GM10248 (cell line): Measurements from ENCODE around the gene LHX5.

Source experiments
- CTCF ChIA-PET: fragments of 300-600 bp; sonication (Branson Sonifier 250); formaldehyde crosslinking; extraction: SDS; loops from one replicate; lab custom pipeline; 2021; ENCODE audit warnings: antibody characterized with exemption; lab: Yijun Ruan, JAX
- POLR2A ChIA-PET: fragments of 350-650 bp; sonication (Branson Sonifier 250); formaldehyde crosslinking; extraction: SDS; loops from one replicate; lab custom pipeline; 2020; ENCODE audit warnings: antibody characterized with exemption; lab: Yijun Ruan, JAX
- DNase-seq: peaks from one replicate; pipeline ENCODE4 v3.0.0; 2012; ENCODE audit errors: extremely low spot score
- TF ChIP-seq, protein P1 (sequence below): IDR thresholded peaks from 2 replicates; pipeline ENCODE4 v1.5.1; 2012; ENCODE audit warnings: mild to moderate bottlenecking, low read depth; ENCODE audit errors: extremely low read depth, missing control alignments, control extremely low read depth

Gene LHX5

DNA sequence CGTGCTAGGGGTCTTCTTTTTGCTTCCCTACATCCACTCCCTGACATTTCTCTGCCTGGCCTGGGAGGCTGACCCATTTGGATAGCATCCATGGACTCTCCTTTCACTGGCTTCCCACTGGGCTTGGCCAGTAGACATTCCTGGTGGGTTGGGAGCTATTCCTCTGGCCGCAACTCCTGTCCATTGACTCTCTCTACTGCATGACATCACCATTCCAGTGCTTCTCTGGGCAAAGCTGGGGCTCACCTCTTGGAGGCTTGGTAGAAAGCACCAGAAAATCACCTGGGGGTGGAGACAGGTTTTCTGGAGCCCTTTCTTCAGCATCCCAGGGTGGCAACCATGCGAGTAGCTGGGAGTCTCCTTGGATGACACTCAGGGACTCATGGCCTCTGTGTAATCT, 16.7 kb upstream of the LHX5 start:
- POLR2A ChIA-PET: no interaction called here
- no peak for DNase-seq
- CTCF ChIA-PET: interaction anchor here (1.1 kb wide), 1 partner anchor 19 kb away, joined by 3 read pairs; no protein-coding TSS in a partner anchor
- TF ChIP-seq, protein P1, sequence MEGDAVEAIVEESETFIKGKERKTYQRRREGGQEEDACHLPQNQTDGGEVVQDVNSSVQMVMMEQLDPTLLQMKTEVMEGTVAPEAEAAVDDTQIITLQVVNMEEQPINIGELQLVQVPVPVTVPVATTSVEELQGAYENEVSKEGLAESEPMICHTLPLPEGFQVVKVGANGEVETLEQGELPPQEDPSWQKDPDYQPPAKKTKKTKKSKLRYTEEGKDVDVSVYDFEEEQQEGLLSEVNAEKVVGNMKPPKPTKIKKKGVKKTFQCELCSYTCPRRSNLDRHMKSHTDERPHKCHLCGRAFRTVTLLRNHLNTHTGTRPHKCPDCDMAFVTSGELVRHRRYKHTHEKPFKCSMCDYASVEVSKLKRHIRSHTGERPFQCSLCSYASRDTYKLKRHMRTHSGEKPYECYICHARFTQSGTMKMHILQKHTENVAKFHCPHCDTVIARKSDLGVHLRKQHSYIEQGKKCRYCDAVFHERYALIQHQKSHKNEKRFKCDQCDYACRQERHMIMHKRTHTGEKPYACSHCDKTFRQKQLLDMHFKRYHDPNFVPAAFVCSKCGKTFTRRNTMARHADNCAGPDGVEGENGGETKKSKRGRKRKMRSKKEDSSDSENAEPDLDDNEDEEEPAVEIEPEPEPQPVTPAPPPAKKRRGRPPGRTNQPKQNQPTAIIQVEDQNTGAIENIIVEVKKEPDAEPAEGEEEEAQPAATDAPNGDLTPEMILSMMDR: no peak

DNA sequence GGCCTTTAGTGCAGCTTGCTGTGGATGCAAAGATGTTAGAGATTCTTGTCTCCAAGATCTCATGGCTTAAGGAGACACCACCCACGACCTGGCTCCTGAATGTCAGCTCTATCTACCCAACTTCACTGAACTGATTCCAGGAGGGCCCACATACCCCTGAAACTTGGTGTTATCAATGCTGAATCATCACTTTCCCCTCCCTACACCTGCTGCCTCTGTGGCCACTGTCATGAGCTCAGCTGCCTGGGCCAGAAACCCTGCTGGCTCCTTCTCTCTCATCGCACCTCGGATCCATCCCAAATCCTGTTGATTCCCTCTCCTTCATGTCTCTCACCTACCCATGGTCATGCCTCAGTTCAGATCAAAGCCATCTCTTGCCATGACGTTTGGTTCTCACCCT, 15.1 kb upstream of the LHX5 start:
- no peak for DNase-seq
- ChIA-PET POLR2A (no interaction called here), CTCF (no interaction called here)
- TF ChIP-seq, protein P1: no peak

DNA sequence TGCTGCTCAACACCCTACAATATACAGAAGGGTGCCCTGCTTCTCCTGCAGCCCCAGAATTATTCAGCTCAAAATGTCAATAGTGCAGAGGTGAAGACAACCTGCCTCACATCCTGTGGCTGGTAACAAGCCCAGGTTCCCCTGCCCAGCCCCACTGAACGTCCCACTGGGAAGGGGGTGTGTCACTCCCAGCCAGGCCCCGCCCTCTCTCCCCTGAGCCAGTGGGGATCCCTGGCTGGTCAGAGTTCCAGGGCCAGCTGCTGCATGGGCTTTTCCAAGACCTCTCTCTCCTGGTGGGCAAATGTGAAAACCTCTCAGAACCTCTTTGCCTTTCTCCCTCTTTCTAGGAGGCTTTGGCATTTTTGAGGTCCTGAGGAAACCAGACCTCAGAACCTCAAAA, 13.7 kb upstream of the LHX5 start:
- POLR2A ChIA-PET: no interaction called here
- TF ChIP-seq, protein P1: no peak
- CTCF ChIA-PET: interaction anchor here (1.0 kb wide), 1 partner anchor 44 kb away, joined by 3 read pairs; no protein-coding TSS in a partner anchor
- DNase-seq: no peak

DNA sequence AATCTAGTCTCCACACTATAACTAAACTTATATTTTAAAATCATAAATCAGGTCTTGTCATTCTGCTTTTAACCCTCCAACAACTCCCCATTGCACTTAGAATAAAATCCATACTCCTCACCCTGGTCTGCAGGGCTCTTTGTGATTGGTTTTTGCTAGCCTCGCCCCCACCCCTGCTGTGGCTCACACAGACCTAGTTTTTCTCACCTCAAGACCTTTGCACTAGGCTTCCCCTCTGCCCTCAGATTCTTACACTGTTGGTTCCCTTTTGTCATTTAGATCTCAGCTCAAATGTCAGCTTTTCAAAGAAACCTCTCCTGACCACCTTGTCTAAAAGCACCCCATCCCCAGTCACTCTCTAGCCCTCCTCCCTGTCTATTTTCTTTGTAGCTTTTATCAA, 10.7 kb upstream of the LHX5 start:
- CTCF ChIA-PET: no interaction called here
- DNase-seq: no peak
- TF ChIP-seq, protein P1: no peak
- POLR2A ChIA-PET: no interaction called here

DNA sequence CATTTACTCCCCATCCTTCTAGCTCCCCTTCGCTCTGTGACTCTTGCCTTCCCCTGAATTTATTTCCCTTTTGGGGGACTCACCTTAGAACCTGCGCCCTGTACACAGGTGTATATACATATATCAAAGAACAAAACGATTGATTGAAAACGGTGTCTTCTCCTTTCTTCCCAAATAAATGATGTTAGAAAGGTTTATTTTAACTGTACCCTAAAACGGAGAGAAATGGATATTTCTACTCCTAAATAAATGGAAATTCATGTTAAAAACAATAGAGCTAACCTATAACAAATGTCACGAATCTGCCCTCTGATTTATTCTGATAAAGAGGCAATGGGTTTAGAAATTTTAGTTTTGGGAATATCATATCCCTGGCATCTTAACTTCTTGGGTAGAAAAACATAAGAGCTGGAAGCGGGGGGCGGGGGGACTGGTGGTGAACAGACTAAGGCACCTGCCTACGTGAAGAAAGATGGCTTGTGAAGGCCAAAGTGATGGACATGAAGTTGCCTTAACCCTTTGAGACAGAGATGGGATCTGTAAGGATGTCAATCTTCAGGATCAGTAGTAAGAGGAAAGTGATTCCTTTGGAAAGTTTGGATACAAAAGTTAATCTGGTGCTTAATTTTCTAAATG, 8.8 kb upstream of the LHX5 start:
- ChIA-PET CTCF (no interaction called here), POLR2A (no interaction called here)

DNA sequence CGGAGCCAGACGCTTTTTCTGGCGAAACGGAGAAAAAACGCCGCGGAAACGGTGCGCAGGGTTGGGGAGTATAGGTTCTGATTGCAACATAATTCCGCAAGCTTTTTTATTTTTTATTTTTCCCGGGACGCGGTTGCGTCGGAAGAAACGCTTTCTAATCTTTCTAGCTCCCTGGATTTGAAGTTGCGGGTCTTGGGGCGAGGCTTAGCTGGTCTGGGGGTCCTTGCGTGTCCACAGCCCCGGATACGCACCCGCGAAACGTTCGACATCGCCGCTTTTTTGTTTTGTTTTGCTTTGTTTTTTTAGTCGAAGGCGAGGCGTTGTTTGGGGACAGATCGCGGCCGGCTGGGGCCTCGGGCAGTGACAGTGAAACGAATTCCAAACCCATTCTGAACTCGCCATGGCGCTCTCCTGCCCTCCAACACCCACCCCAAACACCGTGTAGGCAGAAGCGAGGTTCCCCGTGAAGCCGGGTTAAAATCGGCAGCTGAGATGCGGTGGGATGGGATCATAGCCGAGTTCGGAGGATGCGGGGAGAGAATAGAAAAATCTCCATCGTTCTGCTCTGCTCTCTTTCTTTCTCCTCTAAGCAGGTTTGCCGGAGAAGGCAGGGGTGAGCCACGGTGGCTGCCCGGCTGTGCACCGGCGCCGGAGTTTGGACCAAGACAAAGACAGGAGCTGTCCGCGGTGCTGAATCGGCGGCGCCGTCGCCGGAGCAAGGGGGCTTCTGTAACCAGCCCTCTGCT, 8.1 kb upstream of the LHX5 start:
- DNase-seq: peak; percentile 56
- TF ChIP-seq, protein P1: no peak
- CTCF ChIA-PET: no interaction called here
- POLR2A ChIA-PET: no interaction called here

More for the DNA sequence above, 8.8 kb upstream of the LHX5 start:
- DNase-seq: no peak
- TF ChIP-seq, protein P1: no peak
